ENCODE results near the gene ZNF292.

Gene ZNF292

GRCh38 chr6:87154993-87155841, at the start of gene ZNF292:
Gene ZNF292 (plus strand): TSS chr6:87155565. CDS start chr6:87155592, 27 bp downstream.
- H3K27ac ChIP-seq: peak within 1 kb of the TSS; percentile 77
- TF ChIP-seq, protein P1, sequence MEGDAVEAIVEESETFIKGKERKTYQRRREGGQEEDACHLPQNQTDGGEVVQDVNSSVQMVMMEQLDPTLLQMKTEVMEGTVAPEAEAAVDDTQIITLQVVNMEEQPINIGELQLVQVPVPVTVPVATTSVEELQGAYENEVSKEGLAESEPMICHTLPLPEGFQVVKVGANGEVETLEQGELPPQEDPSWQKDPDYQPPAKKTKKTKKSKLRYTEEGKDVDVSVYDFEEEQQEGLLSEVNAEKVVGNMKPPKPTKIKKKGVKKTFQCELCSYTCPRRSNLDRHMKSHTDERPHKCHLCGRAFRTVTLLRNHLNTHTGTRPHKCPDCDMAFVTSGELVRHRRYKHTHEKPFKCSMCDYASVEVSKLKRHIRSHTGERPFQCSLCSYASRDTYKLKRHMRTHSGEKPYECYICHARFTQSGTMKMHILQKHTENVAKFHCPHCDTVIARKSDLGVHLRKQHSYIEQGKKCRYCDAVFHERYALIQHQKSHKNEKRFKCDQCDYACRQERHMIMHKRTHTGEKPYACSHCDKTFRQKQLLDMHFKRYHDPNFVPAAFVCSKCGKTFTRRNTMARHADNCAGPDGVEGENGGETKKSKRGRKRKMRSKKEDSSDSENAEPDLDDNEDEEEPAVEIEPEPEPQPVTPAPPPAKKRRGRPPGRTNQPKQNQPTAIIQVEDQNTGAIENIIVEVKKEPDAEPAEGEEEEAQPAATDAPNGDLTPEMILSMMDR (conservative IDR thresholded peaks at IDR 0.05): no peak
- no peak for TF ChIP-seq ZFX (IDR thresholded peaks at IDR 0.05)

DNA sequence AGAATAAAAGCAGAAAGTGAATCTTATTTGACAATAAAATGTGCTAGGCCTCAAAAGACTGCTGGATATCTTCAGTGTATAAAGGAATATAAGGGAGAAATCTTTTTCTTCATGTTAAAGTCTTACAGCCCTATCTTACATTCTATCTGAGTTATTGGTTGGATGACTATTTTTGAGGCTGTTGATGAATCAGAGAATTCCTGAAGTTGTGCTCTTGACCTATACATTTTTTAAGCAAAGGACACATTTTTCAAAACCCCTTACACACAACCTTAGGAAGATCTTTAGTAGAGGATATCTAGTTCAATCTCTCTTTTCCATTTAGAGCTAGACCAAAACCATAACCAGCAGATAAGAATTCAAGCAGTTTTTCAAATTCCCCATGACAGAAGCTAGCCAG, 49.5 kb upstream of the ZNF292 start:
- no peak for TF ChIP-seq ZFX (IDR thresholded peaks at IDR 0.05)
- TF ChIP-seq, protein P1 (conservative IDR thresholded peaks at IDR 0.05): no peak
- no peak overlapping the region for H3K27ac ChIP-seq

DNA sequence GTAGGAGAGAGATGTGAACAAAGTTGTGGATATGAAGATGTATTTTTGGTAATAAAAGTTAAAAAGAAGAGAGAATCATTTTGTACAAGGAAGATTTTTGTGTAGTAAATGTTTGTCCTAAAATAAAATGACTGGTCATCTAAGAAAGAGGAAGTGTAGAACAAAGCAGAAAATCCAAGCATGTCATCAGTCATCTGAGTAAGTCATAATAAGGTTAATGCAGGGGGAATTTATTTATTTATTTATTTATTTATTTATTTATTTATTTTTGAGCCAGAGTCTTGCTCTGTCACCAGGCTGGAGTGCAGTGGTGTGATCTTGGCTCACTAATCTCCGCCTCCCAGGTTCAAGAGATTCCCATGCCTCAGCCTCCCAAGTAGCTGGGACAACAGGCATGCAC, 44.7 kb upstream of the ZNF292 start:
- no peak for TF ChIP-seq ZFX (IDR thresholded peaks at IDR 0.05)
- TF ChIP-seq, protein P1 (conservative IDR thresholded peaks at IDR 0.05): no peak

DNA sequence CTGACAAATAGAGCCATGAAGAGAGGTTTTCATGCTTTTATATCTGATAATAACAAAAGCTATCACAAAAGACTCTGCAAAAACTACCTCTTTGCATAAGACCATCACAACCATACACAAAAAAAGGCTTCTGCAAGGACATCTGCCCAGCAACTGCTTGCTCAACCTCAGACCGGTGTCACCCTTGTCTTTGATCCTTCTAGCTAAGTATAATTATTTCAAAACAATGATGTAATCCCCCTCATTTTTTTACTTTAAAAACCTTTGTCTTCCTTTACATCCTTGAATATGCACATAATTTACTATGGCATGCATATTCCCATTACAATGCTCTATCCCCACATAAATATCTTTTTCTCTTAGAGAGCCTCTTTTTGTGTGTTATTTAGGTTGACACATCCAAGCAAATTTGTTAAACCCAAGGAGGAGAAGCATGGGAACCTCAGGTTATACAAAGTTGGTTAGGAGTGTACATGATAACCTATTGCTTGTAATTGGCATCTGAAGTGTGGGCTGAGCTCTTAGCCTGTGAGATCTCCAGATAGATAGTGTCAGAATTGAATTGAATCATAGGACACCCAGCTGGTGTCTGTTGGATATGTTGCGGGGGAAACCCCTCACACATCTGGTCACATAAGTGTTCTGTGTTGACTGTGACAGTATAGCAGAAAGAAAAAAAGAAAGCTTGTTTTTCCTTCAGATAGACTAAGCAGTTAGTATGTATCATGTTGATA, 39.8 kb upstream of the ZNF292 start:
- no peak for TF ChIP-seq ZFX (IDR thresholded peaks at IDR 0.05)
- TF ChIP-seq, protein P1 (conservative IDR thresholded peaks at IDR 0.05): no peak
- no peak overlapping the region for H3K27ac ChIP-seq

More for the DNA sequence above, 44.7 kb upstream of the ZNF292 start:
- H3K27ac ChIP-seq: no peak overlapping the region

GRCh38 chr6:87116922-87117321, 38.4 kb upstream of the ZNF292 start:
- H3K27ac ChIP-seq: no peak overlapping the region
- TF ChIP-seq, protein P1 (conservative IDR thresholded peaks at IDR 0.05): no peak
- TF ChIP-seq ZFX (IDR thresholded peaks at IDR 0.05): no peak

DNA sequence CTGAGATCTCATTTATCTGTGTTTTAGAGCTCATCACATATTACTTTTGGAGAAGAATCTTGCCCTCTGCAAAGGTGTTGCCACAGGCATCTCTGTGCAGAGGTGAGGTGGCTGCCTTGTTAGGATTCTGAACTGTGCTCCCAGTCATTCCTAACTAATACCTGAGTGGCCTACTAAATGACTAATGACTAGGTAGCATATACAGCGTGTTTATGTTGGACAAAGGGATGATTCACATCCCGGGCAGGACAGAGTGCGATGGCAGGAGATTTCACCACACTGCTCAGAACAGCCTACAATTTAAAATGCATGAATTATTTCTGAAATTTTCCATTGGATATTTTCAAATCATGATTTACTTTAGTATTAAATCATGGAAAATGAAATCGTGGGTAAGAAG, 37.3 kb upstream of the ZNF292 start:
- TF ChIP-seq, protein P1 (conservative IDR thresholded peaks at IDR 0.05): no peak
- no peak for TF ChIP-seq ZFX (IDR thresholded peaks at IDR 0.05)
- H3K27ac ChIP-seq: no peak overlapping the region

- H3K27ac ChIP-seq: no peak overlapping the region
- TF ChIP-seq, protein P1 (conservative IDR thresholded peaks at IDR 0.05): no peak
- no peak for TF ChIP-seq ZFX (IDR thresholded peaks at IDR 0.05)
Observed at GRCh38 chr6:87122477-87122876, 32.9 kb upstream of the ZNF292 start.
